ENCODE results near the gene FRMD4A.
A peak's percentile ranks its signal among the peaks of the same experiment; 100 is the strongest.
"Not testable (repeated sequence)": the region's sequence is repeated elsewhere in the genome, so short reads cannot be mapped to it uniquely, and the experiment has no call there.

Gene FRMD4A

GRCh38 chr10:13839430-13839990, 491.2 kb downstream of the FRMD4A start:
- peak; percentile 80 for DNase-seq

GRCh38 chr10:13839030-13839429, 491.7 kb downstream of the FRMD4A start:
- no peak for DNase-seq

GRCh38 chr10:13837966-13838365, 492.8 kb downstream of the FRMD4A start:
- DNase-seq, result no peak

GRCh38 chr10:13834581-13835286, 496.0 kb downstream of the FRMD4A start:
- DNase-seq, result peak; percentile 16

GRCh38 chr10:13831711-13832141, 499.0 kb downstream of the FRMD4A start:
- no peak for DNase-seq

GRCh38 chr10:13830385-13830784, 500.3 kb downstream of the FRMD4A start:
- no peak for DNase-seq

- DNase-seq, result no peak
Observed at GRCh38 chr10:13829790-13830189, 500.9 kb downstream of the FRMD4A start.

GRCh38 chr10:13828284-13828683, 502.4 kb downstream of the FRMD4A start:
- DNase-seq, result not testable (repeated sequence)

GRCh38 chr10:13827076-13827797, 503.5 kb downstream of the FRMD4A start:
- DNase-seq, result peak; percentile 55

- DNase-seq, result no peak
Observed at GRCh38 chr10:13823709-13824405, 506.9 kb downstream of the FRMD4A start.

- DNase-seq, result no peak
Observed at GRCh38 chr10:13823096-13823708, 507.5 kb downstream of the FRMD4A start.

- no peak for DNase-seq
Observed at GRCh38 chr10:13822490-13822889, 508.2 kb downstream of the FRMD4A start.

- no peak for DNase-seq
Observed at GRCh38 chr10:13820964-13821337, 509.8 kb downstream of the FRMD4A start.

GRCh38 chr10:13820119-13820963, 510.4 kb downstream of the FRMD4A start:
- no peak for DNase-seq

- peak; percentile 61 for DNase-seq
Observed at GRCh38 chr10:13816195-13816925, 514.4 kb downstream of the FRMD4A start.

GRCh38 chr10:13815756-13816155, 515.0 kb downstream of the FRMD4A start:
- DNase-seq, result peak; percentile 69

GRCh38 chr10:13813550-13813949, 517.2 kb downstream of the FRMD4A start:
- DNase-seq, result no peak

- DNase-seq, result no peak
Observed at GRCh38 chr10:13812804-13813203, 517.9 kb downstream of the FRMD4A start.

GRCh38 chr10:13810568-13810967, 520.2 kb downstream of the FRMD4A start:
- DNase-seq, result no peak

- no peak for DNase-seq
Observed at GRCh38 chr10:13809427-13809826, 521.3 kb downstream of the FRMD4A start.

All from fibroblast of skin of abdomen (primary cell).